IMR-90 (cell line): ENCODE data around the gene SH3TC1.

Experiments used
- BHLHE40 ChIP-seq: fragments of 150-350 bp; IDR thresholded peaks from 2 replicates; pipeline ENCODE4 v1.6.1; 2016; ENCODE audit warnings: mild to moderate bottlenecking, low read depth, low read length
- CEBPB ChIP-seq: IDR thresholded peaks from 2 replicates; pipeline ENCODE4 v1.6.1; 2012; ENCODE audit warnings: low read depth, low read length, improper control_type of control experiment
- CHD1 ChIP-seq: IDR thresholded peaks from 2 replicates; pipeline ENCODE4 v1.6.1; 2012; ENCODE audit warnings: low read depth, low read length, improper control_type of control experiment
- CTCF ChIP-seq: conservative IDR thresholded peaks from 2 replicates; pipeline ENCODE4 v1.5.1; 2012; ENCODE audit warnings: mild to moderate bottlenecking, low read depth, low read length, improper control_type of control experiment
- FOS ChIP-seq: fragments of 150-350 bp; IDR thresholded peaks from 2 replicates; pipeline ENCODE4 v1.6.1; 2016; ENCODE audit warnings: low read depth, low read length
- MAFK ChIP-seq: IDR thresholded peaks from 2 replicates; pipeline ENCODE4 v1.6.1; 2012; ENCODE audit warnings: low read depth, low read length, improper control_type of control experiment
- POLR2A ChIP-seq: IDR thresholded peaks from 2 replicates; pipeline ENCODE4 v1.6.1; 2012; ENCODE audit warnings: mild to moderate bottlenecking, low read depth, low read length
- RAD21 ChIP-seq: IDR thresholded peaks from 2 replicates; pipeline ENCODE4 v1.6.1; 2012; ENCODE audit warnings: low read length, improper control_type of control experiment
- RCOR1 ChIP-seq: IDR thresholded peaks from 2 replicates; pipeline ENCODE4 v1.6.1; 2012; ENCODE audit warnings: mild to moderate bottlenecking, low read length, improper control_type of control experiment; ENCODE audit not compliant: insufficient replicate concordance
- SMC3 ChIP-seq: fragments of 150-350 bp; IDR thresholded peaks from 2 replicates; pipeline ENCODE4 v1.6.1; 2016; ENCODE audit warnings: low read depth, mild to moderate bottlenecking, antibody characterized with exemption, low read length, moderate library complexity

- TF ChIP-seq CEBPB (no peak), CTCF (no peak), MAFK (no peak), SMC3 (no peak), POLR2A (no peak), CHD1 (no peak), RAD21 (no peak), BHLHE40 (no peak), RCOR1 (no peak), FOS (no peak)
Observed at GRCh38 chr4:8210010-8210409, 10.9 kb downstream of the SH3TC1 start.
